ENCODE measurements around the gene BOC. TPM values are rescaled to one million over a fixed set of nuclear protein-coding genes. Genes with fewer than 3 reads are reported as not detected.
A peak's percentile ranks its signal among the peaks of the same experiment; 100 is the strongest.

The BOC gene
- total and polyA plus RNA-seq, 9 donors, result 28.6 to 98.5 (median 58.0) TPM

DNA sequence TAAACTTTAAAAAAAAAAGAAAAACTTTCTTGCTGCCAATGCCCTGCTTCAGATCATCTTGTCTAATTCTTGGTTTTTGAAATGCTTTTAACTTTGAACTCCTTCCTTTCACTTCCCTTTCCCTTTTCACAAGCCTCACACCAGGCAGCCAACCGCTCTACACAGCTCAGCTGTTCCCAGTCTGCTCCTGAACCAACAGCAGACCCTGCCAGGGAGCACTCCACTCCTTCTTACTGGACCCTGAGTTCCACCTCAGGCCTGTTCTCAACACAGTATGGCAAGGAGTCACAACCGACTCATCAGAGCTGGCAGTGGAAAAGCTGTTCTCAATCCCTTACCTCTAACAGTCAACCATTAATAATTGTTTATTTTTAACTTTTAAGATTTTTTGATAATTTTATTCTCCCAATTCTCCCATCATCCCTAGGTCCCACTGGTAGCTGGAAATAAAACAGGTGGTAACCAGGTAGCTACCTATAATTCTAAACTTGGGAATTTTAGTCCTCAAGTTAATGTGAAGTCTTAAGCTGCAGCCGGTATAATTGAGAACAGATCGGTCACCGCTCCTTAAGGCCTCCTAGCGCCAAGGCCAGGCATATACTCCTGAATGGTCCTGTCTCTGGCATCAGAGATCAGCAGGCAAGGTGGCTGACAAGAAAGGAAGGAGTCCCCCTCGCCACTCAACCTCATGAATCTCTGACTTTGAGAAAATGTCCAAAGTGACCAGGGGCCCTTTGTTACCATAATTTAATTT, 43.9 kb downstream of the BOC start:
- no peaks in the 10 kb centered on the region for H3K36me3 ChIP-seq
- intact Hi-C loops (cut with DNase I), result no loop called here
- H3K27me3 ChIP-seq, result no peaks in the 10 kb centered on the region
- H3K4me1 ChIP-seq (ENCODE audit: insufficient read depth), result peaks cover 13% of the 10 kb centered on the region
- no peak overlapping the region for H3K4me3 ChIP-seq
- H3K9me3 ChIP-seq, result no peaks in the 10 kb centered on the region
- 90 to 94% (median 90%) methylated on average over 7 of the region's 7 CpGs for WGBS, 3 donors
- TF ChIP-seq CTCF (IDR thresholded peaks at IDR 0.05) (no peak), POLR2A (IDR thresholded peaks at IDR 0.05) (no peak), EP300 (IDR thresholded peaks at IDR 0.05) (no peak)
- DNase-seq, result peak in 2 of 5 donors; percentile 33 to 40
- peak overlapping the region in 1 of 2 donors; percentile 65 for H3K27ac ChIP-seq

DNA sequence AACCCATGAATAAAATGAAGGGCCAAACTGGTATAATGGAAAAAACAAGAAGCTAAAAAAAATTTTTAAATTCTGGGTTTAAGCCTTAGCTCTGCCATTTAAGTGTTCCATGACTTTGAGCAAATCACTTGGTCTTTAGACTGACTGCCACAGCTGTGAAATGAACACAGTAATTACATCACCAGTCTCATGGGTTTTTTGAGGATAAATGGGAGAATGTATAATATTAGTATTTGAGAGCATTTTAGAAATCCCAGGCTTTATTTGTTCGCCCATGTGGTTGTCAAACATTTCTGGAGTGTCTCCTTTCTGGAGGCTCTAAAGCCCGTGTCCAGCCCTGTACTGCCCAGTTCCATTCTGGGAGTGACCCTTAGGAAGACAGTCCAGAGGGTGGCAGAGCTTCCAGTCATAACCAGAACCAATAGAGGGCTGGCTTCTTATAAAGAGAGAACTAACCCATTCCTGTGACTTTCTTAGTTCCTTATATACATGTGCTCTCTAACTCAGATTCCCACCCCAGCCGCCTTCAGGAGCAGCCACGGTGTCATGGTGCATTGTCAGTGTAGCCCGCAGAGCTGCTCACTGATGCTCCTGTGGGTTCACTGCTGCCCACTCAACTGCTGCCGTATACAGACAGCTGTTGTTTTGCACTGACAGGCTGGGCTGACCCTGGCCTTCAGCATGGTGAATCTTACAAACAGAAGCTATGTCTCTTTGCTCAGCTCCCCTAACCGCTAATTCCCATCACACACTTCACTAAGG, 44.7 kb downstream of the BOC start:
- DNase-seq, result peak in 1 of 5 donors; percentile 13
- H3K9me3 ChIP-seq, result no peaks in the 10 kb centered on the region
- peaks cover 16% of the 10 kb centered on the region for H3K4me1 ChIP-seq (ENCODE audit: insufficient read depth)
- H3K27me3 ChIP-seq, result no peaks in the 10 kb centered on the region
- TF ChIP-seq CTCF (IDR thresholded peaks at IDR 0.05) (no peak), POLR2A (IDR thresholded peaks at IDR 0.05) (no peak), EP300 (IDR thresholded peaks at IDR 0.05) (no peak)
- 72 to 85% (median 76%) methylated on average over 7 of the region's 7 CpGs for WGBS, 3 donors
- H3K36me3 ChIP-seq, result no peaks in the 10 kb centered on the region
- H3K27ac ChIP-seq, result peak overlapping the region in 1 of 2 donors; percentile 65
- H3K4me3 ChIP-seq, result no peak overlapping the region
- intact Hi-C loops (cut with DNase I), result no loop called here

DNA sequence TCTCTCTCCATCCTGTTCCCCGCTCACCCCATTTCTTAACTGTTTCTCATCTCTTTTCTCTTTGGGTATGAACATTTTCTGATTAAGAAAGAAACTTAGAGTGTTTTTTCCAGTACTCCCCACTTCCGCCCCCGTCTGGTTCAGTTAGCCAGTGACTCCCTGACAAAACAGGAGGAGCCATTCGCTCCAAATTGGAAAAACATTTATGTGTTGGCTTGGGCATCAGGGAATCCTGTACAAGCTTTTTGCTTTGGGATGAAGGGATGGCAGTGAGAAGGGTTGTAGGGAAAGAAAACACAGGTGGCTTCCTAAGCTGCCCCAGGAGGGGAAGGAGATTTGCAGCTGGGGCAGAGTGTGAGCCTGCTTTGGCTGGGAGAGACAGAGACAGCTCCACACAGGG, 47.0 kb downstream of the BOC start:
- intact Hi-C loops (cut with DNase I), result no loop called here
- Histone ChIP-seq H3K27ac (no peak overlapping the region), H3K4me1 (ENCODE audit: insufficient read depth) (peaks cover 23% of the 10 kb centered on the region)

GRCh38 chr3:113259196-113259595, 47.8 kb downstream of the BOC start:
- Histone ChIP-seq H3K4me1 (ENCODE audit: insufficient read depth) (peaks cover 19% of the 10 kb centered on the region), H3K27ac (no peak overlapping the region), H3K4me3 (no peak overlapping the region), H3K9me3 (no peaks in the 10 kb centered on the region), H3K27me3 (no peaks in the 10 kb centered on the region), H3K36me3 (no peaks in the 10 kb centered on the region)
- intact Hi-C loops (cut with DNase I), result no loop called here
- 46 to 66% (median 66%) methylated on average over 2 of the region's 2 CpGs for WGBS, 3 donors
- DNase-seq, result no peak
- TF ChIP-seq EP300 (IDR thresholded peaks at IDR 0.05) (no peak), POLR2A (IDR thresholded peaks at IDR 0.05) (no peak), CTCF (IDR thresholded peaks at IDR 0.05) (no peak)

More for the DNA sequence above, 47.0 kb downstream of the BOC start:
- WGBS, 3 donors, result 65 to 79% (median 74%) methylated on average over 4 of the region's 4 CpGs
- peak in 1 of 5 donors; percentile 22 for DNase-seq
- Histone ChIP-seq H3K36me3 (no peaks in the 10 kb centered on the region), H3K9me3 (no peaks in the 10 kb centered on the region), H3K4me3 (no peak overlapping the region), H3K27me3 (no peaks in the 10 kb centered on the region)
- TF ChIP-seq EP300 (IDR thresholded peaks at IDR 0.05), result no peak
- no peak for TF ChIP-seq CTCF (IDR thresholded peaks at IDR 0.05)
- no peak for TF ChIP-seq POLR2A (IDR thresholded peaks at IDR 0.05)
